ENCODE results near the gene SORCS1. TPM values are rescaled to one million over a fixed set of nuclear protein-coding genes. Genes with fewer than 3 reads are reported as not detected.
"Not testable (repeated sequence)": the region's sequence is repeated elsewhere in the genome, so short reads cannot be mapped to it uniquely, and the experiment has no call there.

SORCS1 gene
- total RNA-seq, 2 experiments from 2014 or later, result not detected

GRCh38 chr10:106952033-106952432 is 212.5 kb downstream of the SORCS1 start:
- CTCF ChIA-PET, result interaction anchor here (0.7 kb wide), 1 partner anchor 206 kb away, joined by 4 read pairs; no protein-coding TSS in a partner anchor
- POLR2A ChIA-PET, result no interaction called here
- Mint-ChIP-seq H3K27me3 (no peaks in the 10 kb centered on the region), H3K27ac (no peak overlapping the region), H3K9me3 (peaks cover 9% of the 10 kb centered on the region), H3K4me3 (no peak overlapping the region), H3K36me3 (ENCODE audit: low read depth) (no peaks in the 10 kb centered on the region), H3K4me1 (no peaks in the 10 kb centered on the region)
- DNase-seq, result no peak

GRCh38 chr10:106949680-106950478 is 214.6 kb downstream of the SORCS1 start:
- no peak for DNase-seq
- H3K9me3 Mint-ChIP-seq, result peaks cover 6% of the 10 kb centered on the region
- no peaks in the 10 kb centered on the region for H3K4me1 Mint-ChIP-seq
- POLR2A ChIA-PET, result no interaction called here
- CTCF ChIA-PET, result no interaction called here
- no peaks in the 10 kb centered on the region for H3K27me3 Mint-ChIP-seq
- no peak overlapping the region for H3K27ac Mint-ChIP-seq
- no peaks in the 10 kb centered on the region for H3K36me3 Mint-ChIP-seq (ENCODE audit: low read depth)
- no peak overlapping the region for H3K4me3 Mint-ChIP-seq

- no peak overlapping the region for H3K4me3 Mint-ChIP-seq
- CTCF ChIA-PET, result no interaction called here
Observed at GRCh38 chr10:106947643-106948042, 216.9 kb downstream of the SORCS1 start.

GRCh38 chr10:106942035-106942662 is 222.4 kb downstream of the SORCS1 start:
- ChIA-PET POLR2A (no interaction called here), CTCF (no interaction called here)
- no peak overlapping the region for H3K4me3 Mint-ChIP-seq
- no peaks in the 10 kb centered on the region for H3K36me3 Mint-ChIP-seq (ENCODE audit: low read depth)
- DNase-seq, result no peak
- H3K9me3 Mint-ChIP-seq, result no peaks in the 10 kb centered on the region
- no peaks in the 10 kb centered on the region for H3K27me3 Mint-ChIP-seq
- no peaks in the 10 kb centered on the region for H3K4me1 Mint-ChIP-seq
- H3K27ac Mint-ChIP-seq, result no peak overlapping the region

More at GRCh38 chr10:106947643-106948042, 216.9 kb downstream of the SORCS1 start:
- Mint-ChIP-seq H3K36me3 (ENCODE audit: low read depth) (no peaks in the 10 kb centered on the region), H3K27ac (no peak overlapping the region), H3K27me3 (no peaks in the 10 kb centered on the region), H3K4me1 (no peaks in the 10 kb centered on the region), H3K9me3 (peaks cover 6% of the 10 kb centered on the region)
- no peak for DNase-seq
- POLR2A ChIA-PET, result no interaction called here

GRCh38 chr10:106941297-106942034 is 223.0 kb downstream of the SORCS1 start:
- ChIA-PET POLR2A (no interaction called here), CTCF (no interaction called here)
- H3K4me3 Mint-ChIP-seq, result no peak overlapping the region
- no peaks in the 10 kb centered on the region for H3K4me1 Mint-ChIP-seq
- no peak for DNase-seq
- no peak overlapping the region for H3K27ac Mint-ChIP-seq
- H3K27me3 Mint-ChIP-seq, result no peaks in the 10 kb centered on the region
- H3K9me3 Mint-ChIP-seq, result no peaks in the 10 kb centered on the region
- H3K36me3 Mint-ChIP-seq (ENCODE audit: low read depth), result no peaks in the 10 kb centered on the region

- ChIA-PET POLR2A (no interaction called here), CTCF (no interaction called here)
- Mint-ChIP-seq H3K27ac (no peak overlapping the region), H3K36me3 (ENCODE audit: low read depth) (no peaks in the 10 kb centered on the region), H3K4me1 (no peaks in the 10 kb centered on the region), H3K27me3 (no peaks in the 10 kb centered on the region), H3K9me3 (no peaks in the 10 kb centered on the region), H3K4me3 (no peak overlapping the region)
- no peak for DNase-seq
Observed at GRCh38 chr10:106938513-106938912, 226.0 kb downstream of the SORCS1 start.

GRCh38 chr10:106935978-106936451 is 228.5 kb downstream of the SORCS1 start:
- Mint-ChIP-seq H3K4me1 (no peaks in the 10 kb centered on the region), H3K4me3 (no peak overlapping the region), H3K27me3 (no peaks in the 10 kb centered on the region), H3K27ac (no peak overlapping the region), H3K36me3 (ENCODE audit: low read depth) (no peaks in the 10 kb centered on the region), H3K9me3 (no peaks in the 10 kb centered on the region)
- ChIA-PET POLR2A (no interaction called here), CTCF (no interaction called here)
- no peak for DNase-seq

- ChIA-PET POLR2A (no interaction called here), CTCF (no interaction called here)
- Mint-ChIP-seq H3K9me3 (no peaks in the 10 kb centered on the region), H3K27me3 (no peaks in the 10 kb centered on the region), H3K4me1 (no peaks in the 10 kb centered on the region), H3K4me3 (no peak overlapping the region), H3K27ac (no peak overlapping the region), H3K36me3 (ENCODE audit: low read depth) (no peaks in the 10 kb centered on the region)
- DNase-seq, result no peak
Observed at GRCh38 chr10:106931853-106932249, 232.7 kb downstream of the SORCS1 start.

- no peaks in the 10 kb centered on the region for H3K4me1 Mint-ChIP-seq
- DNase-seq, result no peak
- POLR2A ChIA-PET, result no interaction called here
Observed at GRCh38 chr10:106931159-106931852, 233.2 kb downstream of the SORCS1 start.

GRCh38 chr10:106930751-106931150 is 233.8 kb downstream of the SORCS1 start:
- H3K4me3 Mint-ChIP-seq, result no peak overlapping the region
- H3K9me3 Mint-ChIP-seq, result no peaks in the 10 kb centered on the region
- no peaks in the 10 kb centered on the region for H3K36me3 Mint-ChIP-seq (ENCODE audit: low read depth)
- H3K4me1 Mint-ChIP-seq, result no peaks in the 10 kb centered on the region
- ChIA-PET POLR2A (no interaction called here), CTCF (no interaction called here)
- DNase-seq, result no peak
- H3K27me3 Mint-ChIP-seq, result no peaks in the 10 kb centered on the region
- H3K27ac Mint-ChIP-seq, result no peak overlapping the region

More at GRCh38 chr10:106931159-106931852, 233.2 kb downstream of the SORCS1 start:
- Mint-ChIP-seq H3K36me3 (ENCODE audit: low read depth) (no peaks in the 10 kb centered on the region), H3K9me3 (no peaks in the 10 kb centered on the region), H3K27ac (no peak overlapping the region), H3K4me3 (no peak overlapping the region), H3K27me3 (no peaks in the 10 kb centered on the region)
- CTCF ChIA-PET, result no interaction called here

- H3K4me3 Mint-ChIP-seq, result no peak overlapping the region
- DNase-seq, result no peak
- CTCF ChIA-PET, result no interaction called here
- POLR2A ChIA-PET, result no interaction called here
- no peaks in the 10 kb centered on the region for H3K9me3 Mint-ChIP-seq
- no peaks in the 10 kb centered on the region for H3K27me3 Mint-ChIP-seq
- H3K4me1 Mint-ChIP-seq, result no peaks in the 10 kb centered on the region
- no peak overlapping the region for H3K27ac Mint-ChIP-seq
- H3K36me3 Mint-ChIP-seq (ENCODE audit: low read depth), result no peaks in the 10 kb centered on the region
Observed at GRCh38 chr10:106929291-106929895, 235.1 kb downstream of the SORCS1 start.

- DNase-seq; POLR2A ChIA-PET; CTCF ChIA-PET; H3K36me3 Mint-ChIP-seq (ENCODE audit: low read depth); H3K4me3 Mint-ChIP-seq; H3K27ac Mint-ChIP-seq; H3K4me1 Mint-ChIP-seq; H3K27me3 Mint-ChIP-seq; H3K9me3 Mint-ChIP-seq: not testable (repeated sequence)
Observed at GRCh38 chr10:106928151-106928550, 236.4 kb downstream of the SORCS1 start.

- no peak overlapping the region for H3K27ac Mint-ChIP-seq
- H3K4me3 Mint-ChIP-seq, result no peak overlapping the region
Observed at GRCh38 chr10:106925191-106925590, 239.3 kb downstream of the SORCS1 start.

More at GRCh38 chr10:106925191-106925590, 239.3 kb downstream of the SORCS1 start:
- no peaks in the 10 kb centered on the region for H3K27me3 Mint-ChIP-seq
- CTCF ChIA-PET, result no interaction called here
- no peaks in the 10 kb centered on the region for H3K36me3 Mint-ChIP-seq (ENCODE audit: low read depth)
- peaks cover 8% of the 10 kb centered on the region for H3K9me3 Mint-ChIP-seq
- DNase-seq, result no peak
- H3K4me1 Mint-ChIP-seq, result no peaks in the 10 kb centered on the region
- POLR2A ChIA-PET, result no interaction called here

All from activated CD4-positive, alpha-beta memory T cell treated with anti-CD3 and anti-CD28 coated beads, Interleukin-2, amount 10 ng/mL, durations not matched to agents 7 days and 5 days (primary cell).